Nephron progenitor cell (in vitro differentiated cells): Measurements from ENCODE around the gene TRPV6.

ENCODE experiments used
- DNase-seq: peaks from one replicate; pipeline ENCODE4 v3.0.0; 2021
- H3K27ac Mint-ChIP-seq: 2 replicates; pipeline ENCODE4 v1.8.0; 2021; ENCODE audit warnings: mild to moderate bottlenecking, moderate library complexity, mixed read lengths
- H3K27me3 Mint-ChIP-seq: 2 replicates; pipeline ENCODE4 v1.8.0; 2021; ENCODE audit warnings: mild to moderate bottlenecking, low read depth, mixed read lengths; ENCODE audit not compliant: poor library complexity
- H3K36me3 Mint-ChIP-seq: 2 replicates; pipeline ENCODE4 v1.8.0; 2021; ENCODE audit warnings: low read depth, mixed read lengths
- H3K4me1 Mint-ChIP-seq: 2 replicates; pipeline ENCODE4 v1.8.0; 2021; ENCODE audit warnings: mixed read lengths
- H3K4me3 Mint-ChIP-seq: 2 replicates; pipeline ENCODE4 v1.8.0; 2021; ENCODE audit warnings: mild to moderate bottlenecking, moderate library complexity, mixed read lengths
- H3K9me3 Mint-ChIP-seq: 2 replicates; pipeline ENCODE4 v1.8.0; 2021; ENCODE audit warnings: mild to moderate bottlenecking, moderate library complexity, mixed read lengths
- TF ChIP-seq, protein P1 (sequence below): fragments of 200-600 bp; sonication (generic); IDR thresholded peaks from 2 replicates; pipeline ENCODE4 v1.5.0; 2021; ENCODE audit warnings: antibody characterized with exemption

The TRPV6 gene

GRCh38 chr7:142897691-142898090 is 12.1 kb upstream of the TRPV6 start:
- no peak overlapping the region for H3K27ac Mint-ChIP-seq
- H3K36me3 Mint-ChIP-seq, result no peaks in the 10 kb centered on the region
- H3K4me3 Mint-ChIP-seq, result no peak overlapping the region
- peaks cover 55% of the 10 kb centered on the region for H3K27me3 Mint-ChIP-seq
- no peaks in the 10 kb centered on the region for H3K4me1 Mint-ChIP-seq
- DNase-seq, result no peak
- TF ChIP-seq, protein P1, sequence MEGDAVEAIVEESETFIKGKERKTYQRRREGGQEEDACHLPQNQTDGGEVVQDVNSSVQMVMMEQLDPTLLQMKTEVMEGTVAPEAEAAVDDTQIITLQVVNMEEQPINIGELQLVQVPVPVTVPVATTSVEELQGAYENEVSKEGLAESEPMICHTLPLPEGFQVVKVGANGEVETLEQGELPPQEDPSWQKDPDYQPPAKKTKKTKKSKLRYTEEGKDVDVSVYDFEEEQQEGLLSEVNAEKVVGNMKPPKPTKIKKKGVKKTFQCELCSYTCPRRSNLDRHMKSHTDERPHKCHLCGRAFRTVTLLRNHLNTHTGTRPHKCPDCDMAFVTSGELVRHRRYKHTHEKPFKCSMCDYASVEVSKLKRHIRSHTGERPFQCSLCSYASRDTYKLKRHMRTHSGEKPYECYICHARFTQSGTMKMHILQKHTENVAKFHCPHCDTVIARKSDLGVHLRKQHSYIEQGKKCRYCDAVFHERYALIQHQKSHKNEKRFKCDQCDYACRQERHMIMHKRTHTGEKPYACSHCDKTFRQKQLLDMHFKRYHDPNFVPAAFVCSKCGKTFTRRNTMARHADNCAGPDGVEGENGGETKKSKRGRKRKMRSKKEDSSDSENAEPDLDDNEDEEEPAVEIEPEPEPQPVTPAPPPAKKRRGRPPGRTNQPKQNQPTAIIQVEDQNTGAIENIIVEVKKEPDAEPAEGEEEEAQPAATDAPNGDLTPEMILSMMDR, result no peak
- peaks cover 9% of the 10 kb centered on the region for H3K9me3 Mint-ChIP-seq

DNA sequence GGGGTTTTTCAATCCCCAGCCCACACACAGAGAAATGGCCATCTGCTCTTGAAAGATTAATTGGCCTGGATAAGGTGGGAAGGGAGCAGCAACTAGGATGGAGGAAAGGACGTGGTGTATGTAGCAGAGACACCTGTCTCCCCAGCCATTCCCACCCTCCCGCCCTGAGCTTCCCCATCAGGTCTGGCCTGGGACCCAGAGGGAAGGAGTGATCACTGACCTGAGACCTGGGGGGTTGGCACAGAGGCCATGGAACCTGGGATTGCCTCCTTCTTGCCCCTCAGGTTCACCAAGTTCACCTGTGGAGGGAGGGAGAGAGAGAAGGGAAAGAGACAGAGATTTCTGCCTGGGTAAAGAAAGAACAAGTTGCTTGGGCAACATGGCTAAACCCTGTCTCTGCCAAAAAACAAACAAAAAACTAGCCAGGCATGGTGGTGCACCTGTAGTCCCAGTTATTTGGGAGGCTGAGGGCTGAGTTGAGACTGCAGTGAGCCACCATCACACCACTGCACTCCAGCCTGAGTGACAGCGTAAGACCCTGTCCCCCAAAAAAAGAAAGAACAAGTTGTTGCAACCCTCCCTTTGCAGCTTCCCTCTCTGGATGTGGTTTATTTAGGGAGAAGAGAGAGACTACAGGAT is 11.3 kb upstream of the TRPV6 start:
- Mint-ChIP-seq H3K27me3 (peaks cover 57% of the 10 kb centered on the region), H3K36me3 (no peaks in the 10 kb centered on the region), H3K27ac (peak overlapping the region; percentile 52), H3K4me3 (no peak overlapping the region), H3K9me3 (peaks cover 4% of the 10 kb centered on the region), H3K4me1 (no peaks in the 10 kb centered on the region)
- no peak for DNase-seq
- TF ChIP-seq, protein P1, result no peak

DNA sequence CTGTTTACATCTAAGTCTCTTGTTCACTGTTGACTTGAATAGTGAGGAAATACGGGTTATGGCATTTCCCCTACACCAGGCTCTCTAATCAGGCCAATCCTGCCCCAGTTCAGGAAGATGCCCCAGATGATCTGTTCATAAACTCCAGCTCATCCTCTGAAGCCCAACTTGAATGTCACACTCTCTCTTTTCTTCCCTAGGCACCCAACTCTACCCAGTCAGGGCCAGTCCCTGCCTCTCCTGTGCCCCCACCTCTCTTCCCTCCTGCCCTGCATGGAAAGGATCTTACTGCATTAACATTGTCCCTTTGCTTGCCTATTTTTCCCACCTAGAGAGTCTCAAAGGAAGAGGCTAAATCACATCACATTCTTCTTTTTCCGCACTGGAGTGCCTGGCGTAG is 10.6 kb upstream of the TRPV6 start:
- Mint-ChIP-seq H3K36me3 (no peaks in the 10 kb centered on the region), H3K4me3 (no peak overlapping the region), H3K27me3 (peaks cover 58% of the 10 kb centered on the region), H3K4me1 (peaks cover 1% of the 10 kb centered on the region), H3K9me3 (no peaks in the 10 kb centered on the region), H3K27ac (no peak overlapping the region)
- no peak for DNase-seq
- TF ChIP-seq, protein P1, result no peak

GRCh38 chr7:142894985-142895593 is 9.5 kb upstream of the TRPV6 start:
- Mint-ChIP-seq H3K27ac (no peak overlapping the region), H3K9me3 (no peaks in the 10 kb centered on the region), H3K4me3 (no peak overlapping the region), H3K4me1 (peaks cover 10% of the 10 kb centered on the region), H3K36me3 (no peaks in the 10 kb centered on the region), H3K27me3 (peaks cover 52% of the 10 kb centered on the region)
- no peak for DNase-seq
- TF ChIP-seq, protein P1, result no peak

DNA sequence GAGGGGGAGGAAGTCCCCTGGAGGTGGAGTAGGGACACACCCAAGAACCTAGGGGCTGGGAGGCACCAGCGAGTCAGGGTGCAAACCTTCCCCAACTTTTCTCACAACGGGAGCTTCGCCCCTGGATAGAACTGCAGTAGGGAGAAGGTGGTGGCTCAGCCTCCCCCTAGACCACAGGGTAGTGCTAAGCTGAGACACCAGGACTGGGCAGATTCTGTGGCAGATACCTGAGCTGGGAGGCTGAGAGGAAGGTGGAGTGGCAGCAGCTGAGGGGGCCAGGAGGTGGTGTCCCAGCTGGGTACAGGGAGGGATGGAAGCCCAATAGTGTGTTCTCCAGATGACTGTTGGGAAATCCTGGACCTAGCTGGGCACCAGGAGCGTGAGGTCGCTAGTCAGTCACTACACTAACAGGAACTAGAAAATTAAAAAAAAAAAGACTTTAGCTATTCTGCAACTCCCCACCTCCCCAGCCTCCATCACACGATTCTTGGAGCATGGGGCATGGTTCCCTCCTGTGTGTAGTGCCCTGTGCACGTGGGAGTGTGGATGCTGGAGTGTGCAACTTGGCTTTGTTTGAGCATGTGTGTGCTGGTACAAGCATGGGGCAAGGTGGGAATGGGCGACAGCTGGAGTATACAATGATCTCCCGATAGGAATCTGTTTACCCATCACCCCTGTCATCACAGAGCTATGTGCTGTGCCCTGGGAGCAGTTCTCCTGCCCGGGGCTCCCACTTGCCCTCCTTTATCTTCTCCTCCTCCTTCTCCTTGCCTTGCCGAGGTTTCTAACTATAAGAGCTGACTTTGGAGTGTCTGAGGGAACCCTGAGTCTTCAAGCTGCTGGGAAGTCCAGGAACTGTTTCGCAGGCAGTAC is 8.8 kb upstream of the TRPV6 start:
- H3K4me3 Mint-ChIP-seq, result no peak overlapping the region
- no peaks in the 10 kb centered on the region for H3K9me3 Mint-ChIP-seq
- TF ChIP-seq, protein P1, result no peak
- peaks cover 48% of the 10 kb centered on the region for H3K27me3 Mint-ChIP-seq
- H3K4me1 Mint-ChIP-seq, result peaks cover 16% of the 10 kb centered on the region
- no peak for DNase-seq
- no peak overlapping the region for H3K27ac Mint-ChIP-seq
- H3K36me3 Mint-ChIP-seq, result no peaks in the 10 kb centered on the region
